ENCODE data around the gene MEGF8.

- TF ChIP-seq CEBPB (IDR thresholded peaks at IDR 0.05) (no peak), MAX (IDR thresholded peaks at IDR 0.05) (no peak), EGR1 (IDR thresholded peaks at IDR 0.05) (no peak), EP300 (IDR thresholded peaks at IDR 0.05; ENCODE audit: borderline replicate concordance) (no peak), CREB1 (IDR thresholded peaks at IDR 0.05; ENCODE audit: low read depth) (no peak), RAD21 (IDR thresholded peaks at IDR 0.05; ENCODE audit: low read depth) (no peak), TAF1 (IDR thresholded peaks at IDR 0.05; ENCODE audit: low read depth) (no peak), TCF12 (IDR thresholded peaks at IDR 0.05; ENCODE audit: low read depth) (no peak), TEAD4 (IDR thresholded peaks at IDR 0.05) (no peak), FOXM1 (IDR thresholded peaks at IDR 0.05; ENCODE audit: borderline replicate concordance, low read depth) (no peak)
- TF ChIP-seq, protein P1, sequence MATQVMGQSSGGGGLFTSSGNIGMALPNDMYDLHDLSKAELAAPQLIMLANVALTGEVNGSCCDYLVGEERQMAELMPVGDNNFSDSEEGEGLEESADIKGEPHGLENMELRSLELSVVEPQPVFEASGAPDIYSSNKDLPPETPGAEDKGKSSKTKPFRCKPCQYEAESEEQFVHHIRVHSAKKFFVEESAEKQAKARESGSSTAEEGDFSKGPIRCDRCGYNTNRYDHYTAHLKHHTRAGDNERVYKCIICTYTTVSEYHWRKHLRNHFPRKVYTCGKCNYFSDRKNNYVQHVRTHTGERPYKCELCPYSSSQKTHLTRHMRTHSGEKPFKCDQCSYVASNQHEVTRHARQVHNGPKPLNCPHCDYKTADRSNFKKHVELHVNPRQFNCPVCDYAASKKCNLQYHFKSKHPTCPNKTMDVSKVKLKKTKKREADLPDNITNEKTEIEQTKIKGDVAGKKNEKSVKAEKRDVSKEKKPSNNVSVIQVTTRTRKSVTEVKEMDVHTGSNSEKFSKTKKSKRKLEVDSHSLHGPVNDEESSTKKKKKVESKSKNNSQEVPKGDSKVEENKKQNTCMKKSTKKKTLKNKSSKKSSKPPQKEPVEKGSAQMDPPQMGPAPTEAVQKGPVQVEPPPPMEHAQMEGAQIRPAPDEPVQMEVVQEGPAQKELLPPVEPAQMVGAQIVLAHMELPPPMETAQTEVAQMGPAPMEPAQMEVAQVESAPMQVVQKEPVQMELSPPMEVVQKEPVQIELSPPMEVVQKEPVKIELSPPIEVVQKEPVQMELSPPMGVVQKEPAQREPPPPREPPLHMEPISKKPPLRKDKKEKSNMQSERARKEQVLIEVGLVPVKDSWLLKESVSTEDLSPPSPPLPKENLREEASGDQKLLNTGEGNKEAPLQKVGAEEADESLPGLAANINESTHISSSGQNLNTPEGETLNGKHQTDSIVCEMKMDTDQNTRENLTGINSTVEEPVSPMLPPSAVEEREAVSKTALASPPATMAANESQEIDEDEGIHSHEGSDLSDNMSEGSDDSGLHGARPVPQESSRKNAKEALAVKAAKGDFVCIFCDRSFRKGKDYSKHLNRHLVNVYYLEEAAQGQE (IDR thresholded peaks at IDR 0.05; ENCODE audit: low read depth) = no peak
These were observed 81.8 kb downstream of the MEGF8 start for GRCh38 chr19:42407085-42407815.

Data from Ishikawa (cell line).